K562 treated with DMSO at 1 percent for 12 hours (cell line): ENCODE results near the gene TOGARAM1. TPM values are rescaled to one million over a fixed set of nuclear protein-coding genes. Genes with fewer than 3 reads are reported as not detected.

Experiments
- total RNA-seq: library from RNA; unstranded; fragments of 300-600 nt; gene quantifications from 2 replicates; pipeline ENCODE4 v1.2.3, GENCODE V29; 2022; ENCODE audit not compliant: insufficient read depth

TOGARAM1 gene, protein sequence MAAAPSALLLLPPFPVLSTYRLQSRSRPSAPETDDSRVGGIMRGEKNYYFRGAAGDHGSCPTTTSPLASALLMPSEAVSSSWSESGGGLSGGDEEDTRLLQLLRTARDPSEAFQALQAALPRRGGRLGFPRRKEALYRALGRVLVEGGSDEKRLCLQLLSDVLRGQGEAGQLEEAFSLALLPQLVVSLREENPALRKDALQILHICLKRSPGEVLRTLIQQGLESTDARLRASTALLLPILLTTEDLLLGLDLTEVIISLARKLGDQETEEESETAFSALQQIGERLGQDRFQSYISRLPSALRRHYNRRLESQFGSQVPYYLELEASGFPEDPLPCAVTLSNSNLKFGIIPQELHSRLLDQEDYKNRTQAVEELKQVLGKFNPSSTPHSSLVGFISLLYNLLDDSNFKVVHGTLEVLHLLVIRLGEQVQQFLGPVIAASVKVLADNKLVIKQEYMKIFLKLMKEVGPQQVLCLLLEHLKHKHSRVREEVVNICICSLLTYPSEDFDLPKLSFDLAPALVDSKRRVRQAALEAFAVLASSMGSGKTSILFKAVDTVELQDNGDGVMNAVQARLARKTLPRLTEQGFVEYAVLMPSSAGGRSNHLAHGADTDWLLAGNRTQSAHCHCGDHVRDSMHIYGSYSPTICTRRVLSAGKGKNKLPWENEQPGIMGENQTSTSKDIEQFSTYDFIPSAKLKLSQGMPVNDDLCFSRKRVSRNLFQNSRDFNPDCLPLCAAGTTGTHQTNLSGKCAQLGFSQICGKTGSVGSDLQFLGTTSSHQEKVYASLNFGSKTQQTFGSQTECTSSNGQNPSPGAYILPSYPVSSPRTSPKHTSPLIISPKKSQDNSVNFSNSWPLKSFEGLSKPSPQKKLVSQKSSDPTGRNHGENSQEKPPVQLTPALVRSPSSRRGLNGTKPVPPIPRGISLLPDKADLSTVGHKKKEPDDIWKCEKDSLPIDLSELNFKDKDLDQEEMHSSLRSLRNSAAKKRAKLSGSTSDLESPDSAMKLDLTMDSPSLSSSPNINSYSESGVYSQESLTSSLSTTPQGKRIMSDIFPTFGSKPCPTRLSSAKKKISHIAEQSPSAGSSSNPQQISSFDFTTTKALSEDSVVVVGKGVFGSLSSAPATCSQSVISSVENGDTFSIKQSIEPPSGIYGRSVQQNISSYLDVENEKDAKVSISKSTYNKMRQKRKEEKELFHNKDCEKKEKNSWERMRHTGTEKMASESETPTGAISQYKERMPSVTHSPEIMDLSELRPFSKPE (N-terminal part only)
- 1.6 and 2.6 TPM in 2 replicates for total RNA-seq

DNA sequence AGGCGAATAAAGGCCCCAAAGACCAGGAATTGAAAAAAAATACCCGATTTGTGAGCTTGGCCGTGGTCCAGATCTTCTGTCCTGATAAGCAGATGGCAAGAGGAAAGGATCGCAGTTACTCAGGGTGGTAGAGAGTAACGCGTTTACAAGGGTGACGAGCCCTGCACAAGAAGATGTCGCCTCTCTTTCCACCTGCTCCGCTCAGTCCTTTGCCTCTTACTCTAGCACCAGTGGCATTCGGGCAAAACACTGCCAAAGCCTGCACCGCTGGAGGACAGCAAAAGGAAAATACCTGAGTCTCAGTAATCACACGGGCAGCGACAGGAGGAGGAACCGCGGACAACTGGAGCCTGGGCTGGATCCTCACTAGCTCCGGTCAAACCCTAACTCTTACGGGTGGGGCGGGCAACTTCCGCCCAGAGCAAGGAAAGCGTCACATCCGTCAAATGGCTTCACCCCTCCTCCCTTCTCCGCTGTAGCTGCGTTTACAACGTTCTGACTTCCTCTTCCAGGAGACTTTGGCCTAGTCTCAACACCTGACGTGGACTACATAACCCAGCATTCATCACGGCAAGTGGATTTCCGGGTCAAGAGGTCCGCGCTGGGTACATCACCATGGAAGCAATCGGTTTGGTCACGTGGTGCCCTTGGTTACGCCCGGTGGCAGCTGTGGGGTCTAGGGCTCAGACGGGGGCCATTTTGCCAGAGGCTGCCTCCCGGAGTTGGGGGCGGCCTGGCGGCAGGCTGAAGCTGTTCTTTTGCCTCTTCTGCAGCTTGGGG, at the start of gene TOGARAM1, which contains the start of gene KLHL28:
TOGARAM1 (plus strand) TSS at position 637 of the 780 bp plus-strand sequence. CDS start 232 bp downstream, outside the sequence.
KLHL28 (minus strand) TSS at position 394 of the 780 bp plus-strand sequence. CDS start 16,019 bp downstream, outside the sequence.

DNA sequence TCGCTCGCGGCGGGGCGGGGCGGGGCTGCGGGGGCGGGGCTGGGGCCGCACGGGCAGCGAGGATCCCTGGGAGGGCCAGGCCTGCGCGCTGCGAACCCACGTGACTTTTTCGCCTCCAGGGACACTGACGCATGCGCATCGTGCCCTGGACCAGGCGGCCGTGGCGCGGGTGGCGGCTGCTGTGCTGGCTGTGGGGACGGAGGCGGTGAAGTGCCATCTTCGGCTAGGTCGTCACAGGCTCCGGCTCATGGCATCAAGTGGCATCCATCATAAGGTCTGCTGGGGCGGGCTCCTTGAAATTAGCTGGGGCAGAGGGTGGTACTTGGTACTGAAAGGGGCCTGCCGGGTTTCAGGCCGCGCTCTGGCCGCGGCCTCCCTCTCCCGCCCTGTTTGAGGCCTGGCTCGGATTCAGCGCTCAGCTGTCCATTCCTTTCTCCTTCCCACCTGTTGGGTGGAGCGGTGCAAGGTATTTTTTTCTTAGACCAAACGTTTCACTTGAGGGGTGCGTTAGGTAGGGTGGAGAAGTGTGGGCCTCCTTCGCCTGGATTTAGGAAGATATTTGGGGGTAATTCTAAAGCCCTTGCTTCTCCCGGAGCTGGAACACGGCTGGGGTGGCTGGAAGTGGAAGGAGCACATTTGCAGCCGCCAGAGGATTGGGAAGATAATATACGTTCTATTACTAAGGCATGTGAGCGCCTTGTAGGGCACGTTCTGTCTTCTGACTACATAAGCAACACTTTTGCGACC, 122.2 kb downstream of the TOGARAM1 start, which contains the start of gene PRPF39:
PRPF39 (plus strand) TSS at position 141 of the 747 bp plus-strand sequence. CDS start 11,124 bp downstream, outside the sequence.

Other genes starting within 250 kb of the TOGARAM1 start
- gene KLHL28, start 243 bp upstream of the TOGARAM1 start, total RNA-seq, result 1.1 and 2.9 TPM in 2 replicates
- gene PRPF39, start 121.9 kb downstream of the TOGARAM1 start, total RNA-seq, result 4.8 and 13.5 TPM in 2 replicates
- 53.9 and 78.9 TPM in 2 replicates for gene FKBP3, start 172.3 kb downstream of the TOGARAM1 start, total RNA-seq
- 1.8 and 5.6 TPM in 2 replicates for gene FANCM, start 173.7 kb downstream of the TOGARAM1 start, total RNA-seq